Breast epithelium (tissue), 4 donors: Measurements from ENCODE around the gene SPOCK3. TPM values are rescaled to one million over a fixed set of nuclear protein-coding genes. Genes with fewer than 3 reads are reported as not detected.

Experiments used
- DNase-seq, 2 donors: peaks; one replicate each; pipeline ENCODE4 v3.0.0-alpha.2; 2019; ENCODE audit warnings: low spot score in 2 of 2
- H3K27ac ChIP-seq, 2 donors: fragments of 200-600 bp; sonication (generic) in 1 of 2; one replicate each; pipeline ENCODE4 v1.5.1; 2016 to 2019; ENCODE audit warnings: mild to moderate bottlenecking in 1 of 2
- H3K27me3 ChIP-seq, 2 donors: fragments of 200-600 bp; sonication (generic) in 1 of 2; one replicate each; pipeline versions ENCODE4 v1.5.1 to v1.6.0; 2017 to 2019; ENCODE audit warnings: control low read depth in 1 of 2, mild to moderate bottlenecking in 1 of 2
- H3K36me3 ChIP-seq: fragments of 200-600 bp; one replicate; pipeline ENCODE4 v1.5.1; 2019
- H3K4me1 ChIP-seq, 2 donors: fragments of 200-600 bp; sonication (generic); one replicate each; pipeline ENCODE4 v1.5.1; 2016 to 2019; ENCODE audit warnings: control low read depth in 1 of 2
- H3K4me3 ChIP-seq, 3 donors: fragments of 200-600 bp; sonication (generic); 1 replicate in 2 of 3; 2 replicates in 1 of 3; pipeline ENCODE4 v1.5.1; 2016 to 2019; ENCODE audit warnings: mild to moderate bottlenecking in 3 of 3, moderate library complexity in 2 of 3
- H3K9me3 ChIP-seq, 2 donors: fragments of 200-600 bp; sonication (generic) in 1 of 2; one replicate each; pipeline ENCODE4 v1.5.1; 2016 to 2019; ENCODE audit warnings: control low read depth in 1 of 2
- POLR2A ChIP-seq: fragments of 450-650 bp; IDR thresholded peaks from one replicate; pipeline ENCODE4 v1.6.1; 2016; ENCODE audit warnings: antibody characterized with exemption, mild to moderate bottlenecking, moderate library complexity
- POLR2AphosphoS5 ChIP-seq, 3 donors: sonication (generic); formaldehyde crosslinking; IDR thresholded peaks; one replicate each; pipeline ENCODE4 v1.6.1; 2017; ENCODE audit warnings: antibody characterized with exemption in 3 of 3
- intact Hi-C: fragments of 100-400 bp; cut with DNase I; formaldehyde crosslinking; loops from one replicate; pipeline ENCODE4 v1.15.1; 2023; ENCODE audit warnings: low total_unique reads
- total RNA-seq, 3 donors: library from RNA; depleted of rRNA; stranded (reverse); fragments of >200 nt; gene quantifications; one replicate each; pipeline ENCODE4 v1.1.0, GENCODE V29; 2016
- TF ChIP-seq, protein P1 (sequence below), 3 donors: fragments of 450-650 bp; IDR thresholded peaks; one replicate each; pipeline ENCODE4 v1.5.1; 2016 to 2017; ENCODE audit warnings: antibody characterized with exemption in 3 of 3, mild to moderate bottlenecking in 3 of 3, moderate library complexity in 3 of 3

The SPOCK3 gene
- total RNA-seq, 3 donors from 2014 or later = 2.8 TPM; not detected in 2

DNA sequence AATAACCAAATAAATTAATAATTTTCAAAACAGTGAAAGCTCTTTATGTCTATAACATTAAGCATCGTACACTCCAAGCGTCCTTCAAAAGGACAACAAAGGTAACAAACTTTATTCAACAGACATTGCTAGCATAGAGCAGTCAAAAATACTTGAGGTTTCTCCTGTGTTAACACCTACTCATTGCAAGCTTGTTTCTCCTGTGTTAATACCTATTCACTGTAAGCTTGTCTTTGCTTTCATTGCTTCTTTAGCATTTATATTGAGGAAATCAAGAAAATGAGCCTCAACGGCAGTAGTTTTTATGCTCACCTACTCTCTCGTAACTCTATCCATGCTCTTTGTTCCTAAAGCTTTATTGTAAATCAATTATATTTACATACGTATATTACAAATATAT is 3.5 kb downstream of the SPOCK3 start:
- TF ChIP-seq, protein P1, sequence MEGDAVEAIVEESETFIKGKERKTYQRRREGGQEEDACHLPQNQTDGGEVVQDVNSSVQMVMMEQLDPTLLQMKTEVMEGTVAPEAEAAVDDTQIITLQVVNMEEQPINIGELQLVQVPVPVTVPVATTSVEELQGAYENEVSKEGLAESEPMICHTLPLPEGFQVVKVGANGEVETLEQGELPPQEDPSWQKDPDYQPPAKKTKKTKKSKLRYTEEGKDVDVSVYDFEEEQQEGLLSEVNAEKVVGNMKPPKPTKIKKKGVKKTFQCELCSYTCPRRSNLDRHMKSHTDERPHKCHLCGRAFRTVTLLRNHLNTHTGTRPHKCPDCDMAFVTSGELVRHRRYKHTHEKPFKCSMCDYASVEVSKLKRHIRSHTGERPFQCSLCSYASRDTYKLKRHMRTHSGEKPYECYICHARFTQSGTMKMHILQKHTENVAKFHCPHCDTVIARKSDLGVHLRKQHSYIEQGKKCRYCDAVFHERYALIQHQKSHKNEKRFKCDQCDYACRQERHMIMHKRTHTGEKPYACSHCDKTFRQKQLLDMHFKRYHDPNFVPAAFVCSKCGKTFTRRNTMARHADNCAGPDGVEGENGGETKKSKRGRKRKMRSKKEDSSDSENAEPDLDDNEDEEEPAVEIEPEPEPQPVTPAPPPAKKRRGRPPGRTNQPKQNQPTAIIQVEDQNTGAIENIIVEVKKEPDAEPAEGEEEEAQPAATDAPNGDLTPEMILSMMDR (IDR thresholded peaks at IDR 0.05) = no peak
- TF ChIP-seq POLR2AphosphoS5 (IDR thresholded peaks at IDR 0.05) (no peak), POLR2A (no peak)
- intact Hi-C loops = no loop called here
- Histone ChIP-seq H3K4me1 (peaks cover 0 to 3% of the 10 kb centered on the region in 2 donors), H3K36me3 (no peaks in the 10 kb centered on the region), H3K9me3 (no peaks in the 10 kb centered on the region), H3K27ac (no peak overlapping the region), H3K27me3 (peaks cover 0 to 26% of the 10 kb centered on the region in 2 donors), H3K4me3 (no peak overlapping the region)
- no peak for DNase-seq

DNA sequence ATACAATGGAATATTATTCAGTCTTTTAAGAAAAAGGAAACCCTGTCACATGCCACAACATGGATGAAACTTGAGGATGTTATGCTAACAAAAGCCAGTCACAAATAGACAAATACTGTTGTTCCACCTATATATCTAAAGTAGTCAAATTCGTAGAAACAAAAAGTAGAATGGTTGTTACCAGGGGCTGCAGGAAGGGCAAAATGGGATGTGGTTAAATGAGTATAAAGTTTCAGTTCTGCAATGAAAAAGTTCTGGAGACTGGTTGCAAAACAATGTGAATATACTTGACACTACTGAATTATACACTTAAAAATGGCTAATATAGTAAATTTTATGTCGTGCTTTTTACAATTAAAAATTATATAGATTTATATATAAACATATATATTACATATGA is 12.2 kb downstream of the SPOCK3 start:
- Histone ChIP-seq H3K4me3 (no peak overlapping the region), H3K9me3 (no peaks in the 10 kb centered on the region), H3K27me3 (no peaks in the 10 kb centered on the region), H3K36me3 (no peaks in the 10 kb centered on the region), H3K27ac (no peak overlapping the region), H3K4me1 (no peaks in the 10 kb centered on the region)
- intact Hi-C loops = no loop called here
- TF ChIP-seq POLR2AphosphoS5 (IDR thresholded peaks at IDR 0.05) (no peak), POLR2A (no peak)
- TF ChIP-seq, protein P1 (IDR thresholded peaks at IDR 0.05) = no peak
- DNase-seq = no peak

DNA sequence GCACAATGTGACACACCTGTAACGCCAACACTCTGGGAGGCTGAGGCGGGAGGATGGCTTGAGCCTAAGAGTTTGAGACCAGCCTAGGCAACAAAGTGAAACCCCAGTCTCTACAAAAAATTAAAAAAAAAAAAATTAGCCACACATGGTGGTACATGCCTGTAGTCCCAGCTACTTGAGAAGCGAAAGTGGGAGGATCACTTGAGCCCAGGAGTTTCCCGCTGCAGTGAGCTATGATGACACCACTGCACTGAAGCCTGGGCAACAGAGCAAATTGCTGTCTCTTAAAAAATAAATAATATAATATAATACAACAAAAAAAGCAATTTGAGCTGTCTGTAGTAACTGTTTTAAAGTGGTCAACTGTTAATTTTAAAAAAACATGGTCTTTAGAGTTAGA is 13.2 kb downstream of the SPOCK3 start:
- no peaks in the 10 kb centered on the region for H3K27me3 ChIP-seq
- no peaks in the 10 kb centered on the region for H3K4me1 ChIP-seq
- DNase-seq = no peak
- no peak overlapping the region for H3K4me3 ChIP-seq
- no peaks in the 10 kb centered on the region for H3K9me3 ChIP-seq
- intact Hi-C loops = no loop called here
- no peaks in the 10 kb centered on the region for H3K36me3 ChIP-seq
- H3K27ac ChIP-seq = no peak overlapping the region
- TF ChIP-seq POLR2AphosphoS5 (IDR thresholded peaks at IDR 0.05) (no peak), POLR2A (no peak)
- TF ChIP-seq, protein P1 (IDR thresholded peaks at IDR 0.05) = no peak

DNA sequence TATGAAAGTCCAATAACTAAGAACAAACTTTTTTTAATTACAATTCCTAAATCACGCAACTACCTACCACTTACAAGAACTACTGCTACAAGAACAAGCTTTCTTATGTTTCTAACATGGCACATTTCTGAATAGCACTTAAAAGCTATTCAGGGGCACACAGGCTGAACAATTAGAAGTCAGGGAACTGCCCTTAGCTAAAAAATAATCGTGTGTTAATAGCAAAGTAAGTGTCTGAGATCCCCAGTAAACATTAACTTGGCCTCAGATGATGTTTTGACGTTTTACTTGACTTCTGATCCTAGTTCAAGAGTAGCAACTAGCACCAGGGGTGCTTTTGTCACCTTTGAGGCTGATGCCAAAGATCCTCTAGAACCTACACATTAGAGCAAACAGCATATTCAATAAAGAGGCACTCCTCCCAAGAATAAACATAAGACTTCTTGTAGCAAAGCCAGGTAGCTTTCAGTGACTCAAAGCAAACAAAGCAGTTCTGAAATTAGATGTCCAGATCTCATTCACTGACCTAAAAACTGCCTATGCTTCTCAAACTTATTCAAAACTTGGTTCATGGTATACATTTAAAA is 16.2 kb downstream of the SPOCK3 start:
- TF ChIP-seq POLR2A = no peak
- TF ChIP-seq, protein P1 (IDR thresholded peaks at IDR 0.05) = no peak
- no peak for TF ChIP-seq POLR2AphosphoS5 (IDR thresholded peaks at IDR 0.05)

DNA sequence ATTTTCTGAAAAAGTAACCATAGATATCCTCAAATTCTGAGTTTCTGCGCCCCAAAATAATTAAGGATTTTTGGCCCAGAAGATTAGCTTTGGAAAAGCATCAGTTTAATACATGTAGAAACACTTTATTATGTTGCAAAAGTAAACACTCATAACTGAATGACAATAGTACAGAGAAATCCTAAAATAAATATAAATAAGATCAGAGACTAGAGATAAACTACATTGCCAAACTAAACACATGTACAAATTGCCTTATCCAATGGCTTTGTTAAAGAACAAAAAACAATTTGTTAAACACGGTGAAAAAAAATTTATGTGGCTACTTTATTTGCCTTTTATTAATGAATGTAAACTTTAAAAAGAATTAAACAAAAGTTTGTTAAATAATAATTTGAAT is 17.5 kb downstream of the SPOCK3 start:
- H3K4me3 ChIP-seq = no peak overlapping the region
- intact Hi-C loops = no loop called here
- no peak overlapping the region for H3K27ac ChIP-seq
- no peak for DNase-seq
- no peaks in the 10 kb centered on the region for H3K4me1 ChIP-seq
- H3K9me3 ChIP-seq = no peaks in the 10 kb centered on the region
- H3K36me3 ChIP-seq = no peaks in the 10 kb centered on the region
- TF ChIP-seq POLR2AphosphoS5 (IDR thresholded peaks at IDR 0.05) (no peak), POLR2A (no peak)
- TF ChIP-seq, protein P1 (IDR thresholded peaks at IDR 0.05) = no peak
- H3K27me3 ChIP-seq = no peaks in the 10 kb centered on the region

More for the DNA sequence above, 16.2 kb downstream of the SPOCK3 start:
- no peak for DNase-seq
- Histone ChIP-seq H3K36me3 (no peaks in the 10 kb centered on the region), H3K27ac (no peak overlapping the region), H3K27me3 (no peaks in the 10 kb centered on the region), H3K4me1 (no peaks in the 10 kb centered on the region), H3K9me3 (no peaks in the 10 kb centered on the region), H3K4me3 (no peak overlapping the region)
- intact Hi-C loops = no loop called here
